Measurements from ENCODE around the gene NTN1. TPM values are rescaled to one million over a fixed set of nuclear protein-coding genes. Genes with fewer than 3 reads are reported as not detected.

Gene NTN1
- polyA plus RNA-seq, 1 experiment, result 0.06 TPM

GRCh38 chr17:9221147-9221921 is 200.0 kb downstream of the NTN1 start:
- Histone ChIP-seq H3K4me3 (ENCODE audit: low read depth, low read length) (no peak overlapping the region), H3K36me3 (ENCODE audit: control insufficient read depth, insufficient read depth, low read length) (no peaks in the 10 kb centered on the region), H3K27me3 (ENCODE audit: control insufficient read depth, insufficient read depth, low read length) (no peaks in the 10 kb centered on the region)
- ChIA-PET POLR2A (no interaction called here), CTCF (interaction anchor here (1.1 kb wide), 1 partner anchor 229 kb away, joined by 3 read pairs; no protein-coding TSS in a partner anchor)
- DNase-seq (ENCODE audit: low read depth), result no peak
- TF ChIP-seq CTCF (IDR thresholded peaks at IDR 0.05; ENCODE audit: insufficient read depth, low read depth, low read length), result no peak

- H3K27me3 ChIP-seq (ENCODE audit: control insufficient read depth, insufficient read depth, low read length), result no peaks in the 10 kb centered on the region
- no peak for DNase-seq (ENCODE audit: low read depth)
- CTCF ChIA-PET, result interaction anchor here (1.1 kb wide), 1 partner anchor 229 kb away, joined by 3 read pairs; no protein-coding TSS in a partner anchor
- no peak for TF ChIP-seq CTCF (IDR thresholded peaks at IDR 0.05; ENCODE audit: insufficient read depth, low read depth, low read length)
- no peaks in the 10 kb centered on the region for H3K36me3 ChIP-seq (ENCODE audit: control insufficient read depth, insufficient read depth, low read length)
- no peak overlapping the region for H3K4me3 ChIP-seq (ENCODE audit: low read depth, low read length)
- POLR2A ChIA-PET, result no interaction called here
Observed at GRCh38 chr17:9221922-9222180, 200.5 kb downstream of the NTN1 start.

GRCh38 chr17:9223531-9223930 is 202.2 kb downstream of the NTN1 start:
- no peak overlapping the region for H3K4me3 ChIP-seq (ENCODE audit: low read depth, low read length)
- CTCF ChIA-PET, result no interaction called here
- no peak for TF ChIP-seq CTCF (IDR thresholded peaks at IDR 0.05; ENCODE audit: insufficient read depth, low read depth, low read length)
- H3K27me3 ChIP-seq (ENCODE audit: control insufficient read depth, insufficient read depth, low read length), result no peaks in the 10 kb centered on the region
- POLR2A ChIA-PET, result no interaction called here
- DNase-seq (ENCODE audit: low read depth), result no peak
- no peaks in the 10 kb centered on the region for H3K36me3 ChIP-seq (ENCODE audit: control insufficient read depth, insufficient read depth, low read length)

- TF ChIP-seq CTCF (IDR thresholded peaks at IDR 0.05; ENCODE audit: insufficient read depth, low read depth, low read length), result no peak
- POLR2A ChIA-PET, result no interaction called here
- Histone ChIP-seq H3K27me3 (ENCODE audit: control insufficient read depth, insufficient read depth, low read length) (no peaks in the 10 kb centered on the region), H3K36me3 (ENCODE audit: control insufficient read depth, insufficient read depth, low read length) (no peaks in the 10 kb centered on the region), H3K4me3 (ENCODE audit: low read depth, low read length) (no peak overlapping the region)
- CTCF ChIA-PET, result interaction anchor here (1.2 kb wide), 1 partner anchor 102 kb away, joined by 3 read pairs; no protein-coding TSS in a partner anchor
- no peak for DNase-seq (ENCODE audit: low read depth)
Observed at GRCh38 chr17:9224485-9224884, 203.2 kb downstream of the NTN1 start.

- DNase-seq (ENCODE audit: low read depth), result no peak
- TF ChIP-seq CTCF (IDR thresholded peaks at IDR 0.05; ENCODE audit: insufficient read depth, low read depth, low read length), result no peak
- POLR2A ChIA-PET, result no interaction called here
- Histone ChIP-seq H3K36me3 (ENCODE audit: control insufficient read depth, insufficient read depth, low read length) (no peaks in the 10 kb centered on the region), H3K27me3 (ENCODE audit: control insufficient read depth, insufficient read depth, low read length) (no peaks in the 10 kb centered on the region), H3K4me3 (ENCODE audit: low read depth, low read length) (no peak overlapping the region)
- CTCF ChIA-PET, result interaction anchor here (1.1 to 1.3 kb wide), 3 partner anchors 8 to 101 kb away, joined by 3 read pairs; no protein-coding TSS in a partner anchor
Observed at GRCh38 chr17:9225305-9226101, 204.2 kb downstream of the NTN1 start.

Measured in BJ (cell line).